IPS-NIHi11 (cell line): ENCODE results near the gene GCG.
A peak's percentile ranks its signal among the peaks of the same experiment; 100 is the strongest.

Source experiments
- DNase-seq: peaks from one replicate; pipeline ENCODE4 v3.0.0; 2012; ENCODE audit warnings: mixed read lengths, low spot score

The GCG gene

DNA sequence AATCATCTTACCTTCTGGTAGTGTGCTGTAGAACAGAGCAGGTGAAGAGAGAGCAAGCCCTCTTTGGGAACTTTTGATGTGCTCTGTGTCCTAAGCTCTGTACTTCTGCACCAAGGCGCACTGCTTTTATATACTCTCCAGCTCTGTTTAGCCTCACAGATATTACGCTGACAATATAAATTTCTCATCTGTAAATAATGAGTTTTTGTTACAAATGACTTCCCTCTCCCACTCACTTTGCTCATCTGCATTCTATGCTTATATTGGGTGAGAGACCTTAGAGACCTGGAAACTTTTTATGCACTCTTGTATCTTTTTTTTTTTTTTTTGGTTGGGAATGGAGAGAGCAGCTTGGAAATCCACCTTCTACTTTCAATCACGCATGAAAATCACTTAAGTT lies at the start of gene GCG:
Gene GCG (minus strand): TSS at position 101 of the 400 bp plus-strand sequence. CDS start 3,069 bp downstream, outside the sequence.
- no peak for DNase-seq

DNA sequence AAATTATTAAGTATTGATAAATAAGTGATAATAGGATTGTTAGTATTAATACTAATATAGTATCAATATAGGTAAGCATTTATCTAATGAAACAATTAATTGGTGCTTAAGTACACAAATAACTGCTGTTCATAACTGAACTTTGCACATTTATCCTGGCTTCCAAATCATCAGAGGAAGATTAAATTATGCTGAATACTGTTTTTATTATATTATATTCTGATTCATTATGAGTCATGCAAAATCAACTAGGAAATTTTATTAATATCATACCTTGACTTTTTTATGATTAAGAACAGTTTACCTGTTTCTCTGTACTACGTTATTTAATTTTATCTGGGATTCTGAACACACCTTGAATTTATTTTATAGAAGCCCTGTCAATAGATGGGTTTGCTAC lies 48.6 kb upstream of the GCG start:
- DNase-seq, result no peak

DNA sequence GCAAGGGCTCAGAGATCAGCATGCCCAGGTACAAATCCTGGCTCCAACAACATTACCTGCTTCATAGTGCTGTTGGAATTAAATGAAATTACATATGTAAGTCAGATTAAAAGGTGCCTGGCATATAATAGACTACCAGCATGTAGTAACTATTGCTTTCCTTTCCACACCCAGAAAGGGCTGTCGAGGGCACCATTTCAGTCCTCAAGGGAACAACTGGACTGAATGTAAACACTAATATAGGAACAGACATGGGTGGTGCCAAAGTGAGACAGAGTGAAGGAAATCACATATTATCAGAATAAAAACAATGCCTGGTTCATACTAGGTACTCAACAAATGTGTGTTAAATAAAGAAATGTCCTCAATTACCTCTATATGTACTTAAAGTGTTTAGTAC lies 47.9 kb upstream of the GCG start:
- DNase-seq, result no peak

DNA sequence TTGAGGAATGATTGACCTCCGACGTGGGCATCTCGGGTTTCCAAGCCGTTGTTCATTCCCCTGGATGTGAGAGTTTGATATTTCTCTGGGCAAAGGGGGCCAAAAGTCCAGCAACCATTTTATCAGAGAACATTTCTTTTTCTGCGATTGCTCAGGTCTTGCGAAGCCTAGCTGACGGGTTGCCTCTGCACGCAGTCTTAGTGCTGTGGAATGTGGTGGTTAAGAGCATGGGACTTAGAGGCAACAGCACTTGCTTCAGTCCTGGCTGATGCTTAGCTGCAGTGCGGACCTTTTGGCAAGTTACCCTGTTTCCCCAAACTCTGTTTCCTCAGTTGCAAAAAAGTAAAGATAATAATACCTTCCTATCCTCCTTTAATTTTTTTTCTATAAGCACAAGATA lies 46.2 kb upstream of the GCG start:
- no peak for DNase-seq

DNA sequence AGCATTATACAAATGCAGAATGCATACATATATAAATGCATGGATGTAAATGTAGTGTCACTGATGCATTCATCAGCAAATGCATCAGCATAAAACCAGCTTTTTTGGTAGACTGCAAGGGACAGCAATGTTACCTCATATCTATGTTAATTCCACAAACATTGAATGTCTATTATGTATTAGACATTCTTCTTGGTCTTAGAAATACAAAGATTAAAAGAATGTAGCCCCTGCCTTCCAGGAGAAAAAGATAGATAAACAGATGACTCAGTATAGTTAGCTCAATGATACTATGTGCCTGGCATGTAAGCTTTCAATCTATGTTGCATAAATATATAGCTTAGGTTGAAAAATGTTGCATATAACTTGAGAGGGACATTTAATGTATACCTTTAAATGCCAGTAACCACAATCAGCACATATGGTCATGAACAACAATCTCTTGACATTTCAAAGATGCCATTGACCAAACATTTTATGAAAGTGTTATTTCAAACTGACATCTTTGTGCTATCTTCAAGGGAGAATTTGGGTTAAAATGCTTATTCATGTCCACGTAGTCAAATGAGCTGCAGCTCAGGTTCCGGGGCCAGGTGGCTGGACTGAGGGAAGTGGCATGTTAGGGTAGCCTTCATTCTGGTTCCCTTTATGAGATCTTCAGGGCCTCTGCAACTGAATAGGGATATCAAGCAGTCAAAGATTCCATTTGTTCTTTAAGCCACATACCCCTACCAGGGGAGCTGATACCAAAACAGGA lies 45.2 kb upstream of the GCG start:
- no peak for DNase-seq

DNA sequence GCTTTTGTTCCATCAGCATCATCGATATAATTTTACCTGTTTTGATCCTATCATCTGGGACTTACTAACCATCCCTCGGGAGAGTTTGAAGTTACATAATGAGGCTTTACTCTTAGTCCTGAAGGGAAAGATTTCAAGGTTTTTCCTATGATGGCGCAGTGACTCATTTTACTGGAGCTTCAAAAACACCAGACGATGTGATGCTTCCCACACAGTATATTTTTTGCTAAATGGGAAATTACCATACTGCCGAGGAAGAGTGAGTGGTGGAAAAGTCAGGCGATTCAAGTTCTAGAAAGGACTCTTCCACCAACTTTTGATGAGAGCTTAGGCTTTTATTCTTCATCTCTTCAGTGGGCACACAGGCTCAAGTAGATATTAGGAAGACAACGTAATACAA lies 44.6 kb upstream of the GCG start:
- no peak for DNase-seq

DNA sequence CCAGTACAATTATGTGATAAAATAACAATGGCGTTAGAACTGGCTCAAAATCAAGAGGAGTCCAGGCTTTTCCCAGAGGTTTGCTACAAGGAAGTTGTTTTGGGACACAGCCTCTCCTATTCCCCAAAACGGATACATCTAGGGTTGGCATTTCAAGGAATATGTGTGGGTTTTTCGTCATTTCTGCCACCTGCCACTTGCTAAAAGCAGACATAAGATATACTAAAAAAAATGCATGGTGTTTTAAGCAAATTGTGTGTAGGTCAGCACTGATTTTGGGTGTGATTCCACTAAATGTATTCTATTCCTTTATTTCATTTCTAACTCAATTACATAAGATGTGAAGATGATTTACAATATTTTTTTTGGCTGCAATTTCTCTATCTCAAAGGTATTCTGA lies 36.4 kb upstream of the GCG start:
- no peak for DNase-seq

DNA sequence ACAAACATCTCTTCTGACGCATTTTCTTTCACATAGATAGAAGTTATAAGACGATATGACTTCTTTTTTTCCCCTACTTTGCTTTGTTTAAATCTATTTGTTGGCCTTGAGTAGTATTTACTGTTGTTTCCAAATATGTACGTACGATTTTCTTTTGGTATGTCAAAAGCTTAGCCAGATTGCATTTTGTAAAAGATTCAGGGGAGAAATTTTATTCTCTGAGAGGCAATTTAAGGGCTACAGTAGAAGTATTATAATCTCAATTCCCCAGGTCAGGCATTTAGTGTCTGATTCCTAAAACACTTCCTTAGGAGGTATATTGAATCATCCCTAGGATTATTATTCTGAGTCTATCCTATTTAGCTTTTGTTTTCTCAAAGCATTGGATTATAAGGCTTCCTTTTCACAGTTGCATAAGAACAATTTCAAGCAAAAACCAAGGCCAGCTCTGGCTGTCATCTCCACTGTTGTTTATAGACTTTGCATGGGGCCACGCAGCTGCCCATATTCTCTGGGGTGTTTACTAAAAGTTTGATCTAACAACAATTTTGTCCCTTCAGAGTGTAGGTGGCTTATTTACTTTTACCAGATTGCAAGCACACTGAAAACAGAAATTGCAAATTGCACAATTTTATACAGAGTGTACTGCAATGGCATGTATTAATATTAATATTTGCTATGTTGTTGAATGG lies 33.6 kb upstream of the GCG start:
- DNase-seq, result no peak

DNA sequence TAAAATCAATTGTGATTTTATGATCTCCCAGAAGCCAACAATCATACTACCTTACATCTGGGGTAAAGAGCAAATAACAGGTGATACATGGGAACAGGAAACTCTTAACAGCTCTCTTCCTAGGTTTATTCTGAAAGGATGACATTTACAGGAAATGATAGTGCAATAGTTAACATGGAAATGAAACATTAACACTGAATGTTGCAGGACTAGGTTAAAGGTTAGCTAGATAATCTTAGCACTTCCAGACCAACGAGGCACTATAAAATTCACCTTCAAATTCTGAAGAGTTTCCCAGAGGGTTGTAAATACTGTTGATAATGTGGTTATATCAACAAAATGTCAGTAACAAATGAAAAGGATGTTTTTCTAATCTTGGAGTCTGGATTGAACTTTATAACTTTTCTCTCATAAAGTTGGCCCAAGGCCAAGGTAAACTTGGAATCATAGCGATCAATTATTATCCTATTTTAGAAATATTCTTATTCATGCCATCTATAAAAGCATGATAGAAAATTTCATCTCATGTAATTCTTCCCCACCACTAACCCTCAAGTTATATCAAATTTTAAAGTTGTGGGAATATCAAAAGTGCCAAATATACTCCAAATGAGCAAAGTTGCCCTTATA lies 32.9 kb upstream of the GCG start:
- DNase-seq, result no peak

DNA sequence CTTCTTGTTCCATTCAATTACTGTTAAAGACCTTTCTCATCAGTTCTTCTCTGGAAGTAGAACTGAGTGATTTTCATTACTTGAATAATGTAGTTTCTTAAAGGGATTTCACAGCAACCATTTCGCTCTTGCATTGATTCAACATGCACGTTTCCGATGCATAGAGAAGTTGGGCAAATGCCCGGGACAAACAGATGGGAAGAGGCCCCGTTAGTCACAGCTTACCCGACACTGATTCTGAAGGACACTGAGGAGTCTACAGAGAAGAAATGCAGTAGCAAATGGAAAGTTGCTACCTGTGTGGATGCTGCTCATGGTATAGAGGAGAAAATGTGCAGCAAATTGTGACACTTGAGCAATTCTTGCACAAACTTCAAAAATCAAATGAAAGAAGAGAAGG lies 32.3 kb upstream of the GCG start:
- DNase-seq, result no peak

DNA sequence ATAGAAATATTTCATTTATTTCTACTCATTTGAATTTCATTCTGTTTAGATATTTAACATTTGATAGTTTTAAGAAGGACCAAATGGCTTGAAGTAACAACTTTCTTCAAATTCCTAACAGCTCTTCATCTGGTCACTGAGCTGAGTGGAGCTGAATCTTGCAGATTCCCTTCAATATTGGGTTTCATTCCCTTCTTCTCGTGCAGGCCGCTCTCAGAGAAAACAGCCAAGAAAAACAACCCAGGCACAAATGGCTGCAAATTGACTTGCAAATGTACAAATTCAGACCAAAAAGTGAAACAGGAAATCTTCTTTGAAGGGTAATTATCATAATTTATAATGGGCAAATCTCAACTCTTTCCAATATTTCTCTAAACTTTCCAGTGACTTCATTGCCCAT lies 30.3 kb upstream of the GCG start:
- DNase-seq, result no peak

DNA sequence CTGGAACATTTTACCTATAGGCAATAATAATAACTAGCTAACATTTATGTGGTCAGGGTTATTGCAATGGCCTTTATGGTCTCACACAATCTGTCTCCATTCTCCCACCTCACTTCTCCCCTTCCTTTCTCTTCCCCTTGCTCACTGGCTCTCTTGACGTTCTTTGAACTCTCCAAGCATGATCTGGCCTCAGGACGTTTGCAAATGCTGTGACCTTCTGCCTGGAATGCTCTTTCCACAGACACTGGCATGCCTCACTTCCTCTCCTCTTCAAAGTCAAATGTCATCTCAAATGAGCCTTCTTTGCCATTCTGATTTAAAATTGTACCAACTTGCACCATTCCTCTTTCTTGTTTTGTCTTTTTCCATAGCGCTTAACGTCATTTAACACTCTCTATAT lies 25.3 kb upstream of the GCG start:
- no peak for DNase-seq

DNA sequence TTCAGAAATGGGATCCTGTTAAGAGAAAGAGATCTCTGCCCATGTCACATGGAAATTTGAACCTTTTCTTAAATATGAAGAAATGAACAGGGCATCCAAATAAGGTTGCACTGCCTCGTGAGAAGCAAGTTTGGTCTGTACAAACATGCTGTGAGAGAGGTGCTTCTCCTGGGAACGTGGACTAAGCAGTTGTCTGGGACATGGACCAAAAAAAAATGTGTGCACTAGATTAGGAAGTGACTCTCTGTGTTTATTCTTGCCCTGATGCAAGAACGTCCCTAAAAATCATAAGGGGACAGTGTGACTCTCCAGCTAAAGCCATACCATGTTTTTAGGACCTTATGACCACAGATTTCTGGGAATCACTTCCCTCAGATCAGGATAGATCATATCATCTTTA lies 23.7 kb upstream of the GCG start:
- DNase-seq, result no peak

DNA sequence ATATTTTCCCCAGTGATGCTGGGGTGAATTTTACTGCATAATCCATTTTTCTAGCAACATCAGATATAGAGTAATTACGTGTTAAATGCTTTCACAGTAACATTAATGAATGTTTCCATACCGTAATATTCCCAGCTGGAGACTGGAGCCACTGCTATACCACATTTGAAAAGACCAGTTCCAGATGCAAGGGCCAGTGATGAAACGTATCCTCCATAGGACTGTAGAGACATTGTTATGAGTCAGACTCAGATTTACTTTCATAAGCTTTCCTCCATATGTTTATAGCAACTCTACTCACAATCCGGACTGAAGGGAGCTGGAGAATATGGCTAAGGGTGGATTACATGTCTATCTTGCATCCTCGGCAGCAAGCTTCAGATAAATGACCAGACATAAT lies 22.7 kb upstream of the GCG start:
- DNase-seq, result no peak

DNA sequence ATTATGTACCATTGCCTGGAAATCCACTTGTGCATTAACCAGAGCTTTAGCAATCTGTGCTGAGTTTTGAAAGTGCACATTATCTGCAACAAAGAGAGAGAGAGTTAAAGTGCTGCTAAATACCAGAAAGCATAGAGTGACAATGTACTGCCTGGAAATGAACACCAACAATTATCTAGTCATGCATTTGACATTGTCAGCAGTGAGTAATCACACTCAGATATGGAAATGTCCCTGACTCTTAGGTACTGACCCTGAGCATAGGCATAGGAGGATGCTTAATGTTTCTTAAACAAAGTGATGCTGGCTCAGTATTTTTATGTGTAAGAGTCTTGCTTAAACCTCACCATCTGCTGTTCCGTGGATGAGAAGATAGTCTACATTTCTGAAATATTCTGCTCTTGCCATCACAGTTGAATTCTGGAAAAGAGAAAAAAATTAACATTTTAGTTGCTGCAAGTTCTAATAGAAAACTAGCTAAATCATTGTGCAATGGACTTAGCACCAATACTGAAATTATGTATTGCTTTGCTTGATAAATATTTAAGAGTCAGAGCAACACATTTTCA lies 20.8 kb upstream of the GCG start:
- DNase-seq, result no peak

DNA sequence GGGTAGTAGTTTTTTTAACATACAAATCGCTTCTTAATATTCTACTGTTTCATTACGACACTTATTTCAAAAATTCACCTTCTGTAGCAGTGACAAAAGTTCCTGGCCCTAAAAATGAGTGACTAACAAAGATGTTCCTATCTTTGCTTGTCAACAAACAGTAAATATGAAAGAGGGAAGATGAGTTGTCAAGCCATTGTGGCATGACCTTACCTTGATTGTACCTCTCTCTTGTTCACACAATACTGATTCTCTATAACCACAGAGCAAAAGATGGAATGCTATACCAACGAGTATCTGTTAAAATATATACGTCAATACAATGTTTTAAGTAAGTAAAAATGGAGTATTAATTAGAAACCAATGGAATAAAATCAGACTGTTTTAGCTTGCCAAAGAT lies 14.7 kb upstream of the GCG start:
- DNase-seq, result no peak

DNA sequence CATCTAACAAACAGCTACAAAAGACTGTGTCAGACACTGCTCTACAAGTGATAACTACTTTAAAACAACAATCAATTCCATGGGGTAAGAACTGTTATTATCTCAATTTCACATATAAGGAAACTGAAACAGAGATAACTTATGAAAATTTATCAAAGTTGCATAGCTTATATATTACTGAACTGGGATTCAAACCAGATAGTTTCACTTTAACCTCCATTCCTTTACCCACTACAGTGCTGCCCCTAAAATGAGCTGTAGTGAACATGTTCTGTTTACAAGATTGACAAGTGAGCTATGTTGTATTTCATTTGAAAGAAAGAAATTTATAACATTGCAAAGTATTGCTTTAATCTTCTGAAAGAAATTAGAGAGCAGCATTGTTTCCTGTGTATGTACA lies 14.1 kb upstream of the GCG start:
- DNase-seq, result no peak

DNA sequence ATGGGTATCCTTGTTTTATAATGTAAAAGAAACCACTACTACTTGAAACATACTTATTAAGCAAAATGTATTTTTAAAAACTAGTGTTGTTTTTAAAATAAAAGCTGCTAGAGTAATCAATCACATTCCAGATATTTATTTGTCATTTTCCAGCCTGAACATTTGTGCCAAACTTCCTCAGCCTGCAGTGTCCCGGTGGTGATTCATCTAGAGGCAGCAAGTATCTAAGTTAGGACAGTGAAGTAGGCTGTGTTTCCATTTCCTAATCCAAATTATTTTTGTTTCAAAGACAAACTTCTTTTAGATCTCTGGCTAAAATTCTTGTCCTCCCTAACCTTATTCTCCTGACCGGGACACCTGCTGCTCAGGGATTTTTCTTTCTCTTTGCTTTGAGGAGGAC lies 12.8 kb upstream of the GCG start:
- DNase-seq, result no peak

DNA sequence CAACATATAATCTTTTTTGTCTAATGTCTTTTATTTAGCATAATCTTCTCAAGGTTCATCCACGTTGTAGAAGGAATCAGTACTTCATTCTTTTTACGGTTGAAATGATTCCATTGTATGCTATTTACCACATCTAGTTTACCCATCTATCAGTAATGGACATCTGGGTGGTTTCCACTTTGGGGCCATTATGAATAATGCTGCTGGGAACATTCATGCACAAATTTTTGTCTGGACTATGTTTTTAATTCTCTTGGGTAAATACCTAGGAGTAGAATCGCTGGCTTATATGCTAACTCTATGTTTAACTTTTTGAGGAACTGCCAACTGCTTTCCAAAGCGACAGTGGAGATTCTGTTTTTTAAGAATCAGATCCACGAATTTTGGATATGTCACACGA lies 7.4 kb upstream of the GCG start:
- no peak for DNase-seq

DNA sequence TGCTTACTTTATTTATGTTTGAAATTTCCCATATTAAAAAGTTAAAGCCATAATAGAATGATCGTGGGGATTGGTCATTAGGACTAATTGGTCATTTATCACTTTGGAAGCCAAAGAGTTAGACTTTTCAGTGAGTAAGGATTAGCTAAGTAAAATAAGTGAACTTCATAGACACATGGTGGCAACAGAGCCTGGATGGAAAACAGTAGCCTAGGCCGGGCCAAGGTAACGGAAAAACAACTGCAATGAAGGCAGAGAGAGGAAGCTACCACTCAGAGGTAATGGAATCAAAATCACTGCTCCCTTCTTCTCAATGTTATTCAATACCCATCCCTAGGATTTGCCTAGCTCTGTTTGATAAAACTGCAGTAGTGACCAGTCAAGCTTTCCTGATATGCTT lies 4.1 kb upstream of the GCG start:
- DNase-seq, result no peak

DNA sequence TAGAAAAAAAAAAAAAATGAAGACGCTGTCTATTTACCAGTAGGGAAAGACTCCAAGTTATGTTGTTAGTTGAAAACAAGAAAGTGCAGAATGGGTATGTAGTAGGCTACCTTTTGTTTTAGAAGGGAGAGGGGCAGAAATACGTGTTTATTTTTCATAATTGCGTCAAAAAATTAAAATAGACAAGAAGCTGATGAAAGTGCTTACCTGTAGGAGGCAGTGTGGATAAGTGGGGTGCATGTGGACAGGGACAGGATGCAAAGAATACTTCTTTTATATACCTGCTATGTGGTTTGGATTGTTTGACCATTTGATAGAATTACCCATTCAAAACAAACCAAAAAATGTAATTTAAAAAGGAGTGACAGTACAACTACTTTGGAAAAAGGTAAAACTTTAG lies 3.0 kb upstream of the GCG start:
- DNase-seq, result no peak

DNA sequence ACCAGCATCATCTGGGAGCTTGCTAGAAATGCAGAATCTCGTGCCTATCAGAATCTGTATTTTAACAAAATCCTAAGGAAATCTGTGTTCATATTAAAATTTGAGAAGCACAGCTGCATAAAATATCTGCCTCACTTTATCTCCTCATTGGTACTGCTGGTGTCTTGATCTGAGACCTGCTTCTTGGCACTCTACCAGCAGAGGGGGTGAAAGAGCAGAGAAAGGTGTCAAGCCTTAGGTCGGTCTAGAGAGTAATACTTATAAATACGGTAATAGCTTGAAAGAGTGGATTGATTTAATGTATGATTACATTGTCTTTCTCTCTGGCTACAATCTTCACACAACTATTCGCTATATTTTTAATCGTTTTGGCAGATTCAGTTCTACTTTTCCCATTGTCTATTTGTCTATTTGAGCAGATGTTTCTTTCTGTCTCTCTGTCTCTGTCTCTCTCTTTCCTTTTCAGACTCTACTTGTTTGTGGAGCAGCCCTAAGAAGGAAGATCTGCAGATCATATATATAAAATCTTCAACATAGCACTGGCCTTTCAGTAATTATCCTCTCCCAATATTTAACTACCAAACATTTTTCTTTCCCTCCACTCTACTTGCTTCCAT lies 1.7 kb upstream of the GCG start:
- peak; percentile 52 for DNase-seq

DNA sequence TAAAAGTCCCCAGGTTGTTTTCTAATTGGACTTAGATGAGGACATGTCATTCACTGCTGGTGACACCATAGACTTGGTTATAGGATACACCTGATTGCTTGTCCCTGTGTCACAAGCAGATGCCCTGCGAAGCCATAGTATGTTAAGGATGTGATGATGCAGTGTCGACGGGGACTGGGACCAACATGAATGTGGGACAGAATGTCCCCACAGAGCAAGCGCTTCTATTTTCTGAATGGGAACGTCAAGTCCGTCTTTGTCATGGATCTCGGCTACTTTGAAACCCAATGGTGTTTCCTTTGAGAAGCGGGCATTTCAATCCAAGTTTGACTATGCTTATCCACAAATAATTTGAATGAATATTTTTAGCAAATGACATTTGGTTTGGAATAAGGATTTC lies 2.1 kb downstream of the GCG start:
- DNase-seq, result no peak
